Ovary (tissue), 9 donors: ENCODE results near the gene SPATA2L. TPM values are rescaled to one million over a fixed set of nuclear protein-coding genes. Genes with fewer than 3 reads are reported as not detected.

Experiments
- DNase-seq, 5 donors: peaks; one replicate each; pipeline ENCODE4 v3.0.0-alpha.2; 2019 to 2020
- H3K27ac ChIP-seq, 2 donors: fragments of 200-600 bp; one replicate each; pipeline versions ENCODE4 v1.5.1 to v1.8.0; 2019 to 2022
- H3K27me3 ChIP-seq: fragments of 200-600 bp; one replicate; pipeline ENCODE4 v1.8.0; 2022
- H3K36me3 ChIP-seq: fragments of 200-600 bp; sonication (generic); one replicate; pipeline ENCODE4 v1.5.1; 2019
- H3K4me1 ChIP-seq: one replicate; pipeline ENCODE4 v1.8.1; 2013; ENCODE audit warnings: mild to moderate bottlenecking, moderate library complexity; ENCODE audit not compliant: insufficient read depth
- H3K4me3 ChIP-seq: fragments of 200-600 bp; sonication (generic); one replicate; pipeline ENCODE4 v1.5.1; 2017
- H3K9me3 ChIP-seq, 2 donors: fragments of 200-600 bp in 1 of 2; sonication (generic) in 1 of 2; one replicate each; pipeline versions ENCODE4 v1.5.1 to v1.8.1; 2013 to 2019; ENCODE audit warnings: mild to moderate bottlenecking in 1 of 2, moderate library complexity in 1 of 2
- EP300 ChIP-seq: sonication (generic); formaldehyde crosslinking; IDR thresholded peaks from one replicate; pipeline ENCODE4 v1.6.1; 2017; ENCODE audit warnings: antibody characterized with exemption
- POLR2A ChIP-seq: fragments of 450-650 bp; IDR thresholded peaks from one replicate; pipeline ENCODE4 v1.6.1; 2017; ENCODE audit warnings: antibody characterized with exemption, mild to moderate bottlenecking, moderate library complexity
- WGBS, 3 donors: extraction: QIAGEN DNeasy Blood & Tissue Kit in 1 of 3; methylation state at CpG; one replicate each; pipeline versions ENCODE4 v1.1.5 to v1.1.7; 2013 to 2017; 5-methylcytosine and 5-hydroxymethylcytosine counted together
- intact Hi-C, 4 donors: fragments of 100-400 bp; cut with DNase I; formaldehyde crosslinking; loops; one replicate each; pipeline versions ENCODE4 v1.11.0 to v1.15.1; 2022 to 2023
- polyA plus RNA-seq, 2 donors: library from polyadenylated mRNA; stranded (reverse); fragments of 200-250 nt in 1 of 2; fragments of 350-450 nt in 1 of 2; fragmentation: Illumina TruSeq in 1 of 2; extraction: RNeasy Lipid Tissue Mini Kit (QIAGEN cat#74804) in 1 of 2; gene quantifications; one replicate each; pipeline ENCODE4 v1.2.3, GENCODE V29; 2013 to 2014
- total RNA-seq, 7 donors: library from RNA; depleted of rRNA in 2 of 7; stranded (reverse); fragments of >200 nt in 2 of 7; fragmentation: NEBNext Ultra II Directional in 3 of 7; extraction: Animal tissue kit (Norgen Biotek cat#: 25700) in 3 of 7; gene quantifications; one replicate each; pipeline versions ENCODE4 v1.1.0 to v1.2.4, GENCODE V29; 2016 to 2023
- TF ChIP-seq, protein P1 (sequence below), 3 donors: fragments of 450-650 bp in 2 of 3; fragments of 200-600 bp in 1 of 3; IDR thresholded peaks; one replicate each; pipeline versions ENCODE4 v1.5.1 to v1.8.0; 2016 to 2022; ENCODE audit warnings: antibody characterized with exemption in 3 of 3, mild to moderate bottlenecking in 1 of 3
- donor health status: DM: no; HTN: no; CAD: no; lungs with moderate emphysema.
- donor health status: DM: no; HTN: no; CAD: no.
- donor health status: Bipolar disorder and iron deficiency.
- donor health status: DM: yes; HTN: yes; CAD: no.
- donor health status: DM: no; HTN: no; CAD: no.
- donor health status: DM: yes; HTN: yes; CAD: no.

SPATA2L gene
- total and polyA plus RNA-seq, 9 donors: 0.42 to 29.8 (median 5.2) TPM

DNA sequence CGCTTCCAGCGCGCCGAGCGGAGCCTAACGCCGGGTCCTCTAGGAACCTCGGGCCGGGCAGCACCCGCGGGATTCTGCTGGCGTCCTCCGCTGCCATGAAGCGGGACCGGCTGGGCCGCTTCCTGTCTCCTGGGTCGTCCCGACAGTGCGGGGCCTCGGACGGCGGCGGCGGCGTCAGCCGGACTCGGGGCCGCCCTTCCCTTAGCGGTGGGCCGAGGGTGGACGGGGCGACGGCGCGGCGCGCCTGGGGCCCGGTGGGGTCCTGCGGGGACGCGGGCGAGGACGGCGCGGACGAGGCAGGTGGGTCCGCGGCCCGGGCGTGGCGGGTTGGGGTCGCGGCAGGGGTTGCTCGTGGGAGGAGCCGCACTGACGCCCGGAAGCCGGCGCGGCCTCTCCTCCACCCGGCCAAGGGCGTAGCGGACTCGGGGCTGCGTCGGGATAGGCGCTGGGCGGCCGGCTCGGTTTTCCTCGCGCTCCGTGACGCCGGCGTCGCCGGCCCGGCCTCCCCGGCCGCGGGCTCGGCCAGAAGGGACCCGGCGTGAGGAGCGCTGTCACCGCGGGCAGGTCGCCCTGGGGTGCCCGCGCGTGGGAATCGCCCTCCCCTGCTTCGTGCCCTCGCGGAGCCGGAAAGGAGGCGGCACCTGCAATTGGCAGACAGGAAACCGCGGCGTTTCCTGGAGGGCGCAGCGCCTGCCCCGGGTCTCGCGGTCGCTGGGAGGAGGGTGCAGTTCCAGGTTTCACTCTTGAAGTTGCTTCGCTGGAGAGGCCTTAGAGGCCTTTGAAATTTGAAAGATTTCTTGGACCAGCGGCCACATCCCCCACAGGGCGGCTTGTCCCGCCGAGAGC is 20.3 kb upstream of the SPATA2L start:
- H3K27ac ChIP-seq: peak overlapping the region; percentile 26 to 95
- no peak for TF ChIP-seq POLR2A
- no peak for TF ChIP-seq EP300
- TF ChIP-seq, protein P1, sequence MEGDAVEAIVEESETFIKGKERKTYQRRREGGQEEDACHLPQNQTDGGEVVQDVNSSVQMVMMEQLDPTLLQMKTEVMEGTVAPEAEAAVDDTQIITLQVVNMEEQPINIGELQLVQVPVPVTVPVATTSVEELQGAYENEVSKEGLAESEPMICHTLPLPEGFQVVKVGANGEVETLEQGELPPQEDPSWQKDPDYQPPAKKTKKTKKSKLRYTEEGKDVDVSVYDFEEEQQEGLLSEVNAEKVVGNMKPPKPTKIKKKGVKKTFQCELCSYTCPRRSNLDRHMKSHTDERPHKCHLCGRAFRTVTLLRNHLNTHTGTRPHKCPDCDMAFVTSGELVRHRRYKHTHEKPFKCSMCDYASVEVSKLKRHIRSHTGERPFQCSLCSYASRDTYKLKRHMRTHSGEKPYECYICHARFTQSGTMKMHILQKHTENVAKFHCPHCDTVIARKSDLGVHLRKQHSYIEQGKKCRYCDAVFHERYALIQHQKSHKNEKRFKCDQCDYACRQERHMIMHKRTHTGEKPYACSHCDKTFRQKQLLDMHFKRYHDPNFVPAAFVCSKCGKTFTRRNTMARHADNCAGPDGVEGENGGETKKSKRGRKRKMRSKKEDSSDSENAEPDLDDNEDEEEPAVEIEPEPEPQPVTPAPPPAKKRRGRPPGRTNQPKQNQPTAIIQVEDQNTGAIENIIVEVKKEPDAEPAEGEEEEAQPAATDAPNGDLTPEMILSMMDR (IDR thresholded peaks at IDR 0.05): no peak
- H3K27me3 ChIP-seq: no peaks in the 10 kb centered on the region
- WGBS, 3 donors: 0 to 2% (median 1%) methylated on average over 52 to 112 of the region's 112 CpGs
- DNase-seq: peak in 2 of 5 donors; percentile 23 to 61
- H3K36me3 ChIP-seq: no peaks in the 10 kb centered on the region
- H3K4me1 ChIP-seq: peaks cover 11% of the 10 kb centered on the region
- H3K4me3 ChIP-seq: peak overlapping the region; percentile 94
- no peaks in the 10 kb centered on the region for H3K9me3 ChIP-seq
- intact Hi-C loops: no loop called here

DNA sequence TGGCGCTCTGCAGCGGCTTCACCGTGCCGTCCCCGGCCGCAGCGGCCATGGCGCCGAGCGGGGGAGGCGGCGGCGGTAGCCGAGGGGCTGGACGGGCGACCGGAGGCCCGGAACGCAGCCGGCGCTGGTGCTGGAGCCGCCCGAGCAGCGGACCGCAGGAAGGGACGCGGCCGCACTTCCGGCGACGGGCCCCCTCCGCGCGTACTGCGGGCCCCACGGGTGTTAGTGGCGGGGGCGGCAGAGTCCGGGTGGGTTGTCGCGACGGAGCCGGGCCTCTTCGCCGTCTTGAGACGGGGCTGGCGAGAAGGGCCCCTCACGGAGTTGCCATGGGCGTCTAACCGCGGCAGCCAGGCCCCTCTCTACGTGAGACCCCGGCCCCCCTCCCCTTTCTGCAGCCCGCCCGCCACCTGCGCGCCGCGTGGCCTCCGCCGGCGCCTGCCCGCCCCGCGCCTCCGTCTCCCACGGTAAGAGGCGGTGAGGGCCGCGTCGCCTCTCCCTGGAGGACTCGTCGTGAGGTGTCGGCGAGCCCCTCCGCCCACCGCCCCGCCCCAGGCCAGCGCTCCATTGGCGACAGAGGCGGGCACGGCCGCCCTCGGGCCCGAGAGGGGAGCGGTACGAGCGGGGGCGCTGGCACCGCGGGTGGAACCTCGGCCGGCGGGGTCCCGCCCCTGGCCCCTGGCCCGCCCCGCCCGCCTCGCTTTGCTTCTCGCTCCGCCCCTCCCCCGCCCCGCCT is 19.5 kb upstream of the SPATA2L start, which contains the start of the genes VPS9D1 and ZNF276:
Gene VPS9D1 (minus strand): TSS at position 86 of the 733 bp plus-strand sequence. CDS start 37 bp downstream, at position 49.
Gene ZNF276 (plus strand): TSS at position 725 of the 733 bp plus-strand sequence. CDS start 104 bp downstream, outside the sequence.
- TF ChIP-seq EP300 (no peak), POLR2A (no peak)
- TF ChIP-seq, protein P1 (IDR thresholded peaks at IDR 0.05): no peak
- peak; percentile 76 to 87 (median 85) for DNase-seq
- intact Hi-C loops: no loop called here
- Histone ChIP-seq H3K4me1 (peaks cover 11% of the 10 kb centered on the region), H3K9me3 (no peaks in the 10 kb centered on the region), H3K36me3 (no peaks in the 10 kb centered on the region), H3K27ac (peak within 1 kb of the TSS; percentile 26 to 95), H3K27me3 (no peaks in the 10 kb centered on the region), H3K4me3 (peak within 1 kb of the TSS; percentile 94)
- WGBS, 3 donors: 0% methylated on average over 11 to 103 of the region's 103 CpGs

DNA sequence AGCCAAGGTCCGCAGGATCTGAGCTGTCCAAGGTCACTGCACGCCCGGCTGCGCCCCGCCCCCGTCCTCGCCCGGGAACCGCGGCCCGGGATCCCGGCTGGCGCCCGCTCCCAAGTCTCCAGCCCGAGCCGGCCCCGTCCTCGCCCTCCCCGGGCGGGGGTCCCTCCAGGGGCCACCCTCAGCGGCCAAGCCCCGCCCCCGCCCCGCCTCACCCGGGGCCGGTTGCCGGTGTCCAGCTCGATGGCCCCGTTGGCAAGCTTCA is 19.0 kb upstream of the SPATA2L start:
- WGBS, 3 donors: 0 to 1% (median 0%) methylated on average over 14 to 29 of the region's 29 CpGs
- intact Hi-C loops: no loop called here
- DNase-seq: peak in 4 of 5 donors; percentile 51 to 76 (median 64)
- H3K4me3 ChIP-seq: peak overlapping the region; percentile 94
- peaks cover 11% of the 10 kb centered on the region for H3K4me1 ChIP-seq
- H3K9me3 ChIP-seq: no peaks in the 10 kb centered on the region
- peak overlapping the region; percentile 26 to 95 for H3K27ac ChIP-seq
- H3K27me3 ChIP-seq: no peaks in the 10 kb centered on the region
- no peaks in the 10 kb centered on the region for H3K36me3 ChIP-seq
- TF ChIP-seq POLR2A: no peak
- no peak for TF ChIP-seq EP300
- TF ChIP-seq, protein P1 (IDR thresholded peaks at IDR 0.05): no peak

DNA sequence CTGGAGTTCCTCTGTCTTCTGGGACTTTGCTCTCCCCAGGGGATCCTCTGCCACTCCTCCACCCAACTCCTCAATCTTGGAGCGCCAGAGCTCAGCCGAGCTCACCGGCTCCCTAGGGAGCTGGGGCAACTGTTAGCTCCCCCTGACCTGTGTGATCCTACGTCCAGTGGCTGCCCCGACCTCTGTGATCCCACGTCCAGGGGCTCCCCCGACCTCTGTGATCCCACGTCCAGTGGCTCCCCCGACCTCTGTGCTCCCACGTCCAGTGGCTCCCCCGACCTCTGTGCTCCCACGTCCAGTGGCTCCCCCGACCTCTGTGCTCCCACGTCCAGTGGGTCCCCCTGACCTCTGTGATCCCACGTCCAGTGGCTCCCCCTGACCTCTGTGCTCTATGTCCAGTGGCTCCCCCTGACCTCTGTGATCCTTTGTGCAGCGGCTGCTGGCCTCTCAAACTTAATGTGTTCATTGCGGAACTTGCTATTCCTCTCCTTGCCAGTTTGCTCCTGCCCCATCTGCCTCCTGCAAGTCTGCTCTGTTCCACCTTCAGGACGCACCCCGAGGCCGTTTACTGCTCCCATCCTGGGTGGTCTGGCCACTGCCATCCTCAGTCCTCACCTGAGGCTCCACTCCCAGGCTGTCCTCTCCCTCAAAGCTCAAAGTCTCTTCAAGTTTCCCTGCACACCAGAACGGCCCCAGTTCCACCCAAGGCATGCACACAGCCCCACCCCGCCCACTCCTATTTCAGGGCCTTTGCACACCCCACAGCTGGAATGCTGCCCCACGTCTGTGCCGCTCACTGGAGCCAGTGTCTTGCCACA is 16.4 kb upstream of the SPATA2L start:
- H3K9me3 ChIP-seq: no peaks in the 10 kb centered on the region
- H3K4me1 ChIP-seq: peaks cover 11% of the 10 kb centered on the region
- no peak overlapping the region for H3K27ac ChIP-seq
- peak in 1 of 5 donors; percentile 7 for DNase-seq
- no peaks in the 10 kb centered on the region for H3K36me3 ChIP-seq
- H3K4me3 ChIP-seq: no peak overlapping the region
- intact Hi-C loops: no loop called here
- H3K27me3 ChIP-seq: no peaks in the 10 kb centered on the region
- TF ChIP-seq EP300 (no peak), POLR2A (no peak)
- TF ChIP-seq, protein P1 (IDR thresholded peaks at IDR 0.05): no peak
- WGBS, 3 donors: 71 to 81% (median 73%) methylated on average over 24 of the region's 24 CpGs
